Kidney capillary endothelial cell (primary cell): ENCODE measurements around the gene ATP1A4.

ENCODE experiments used
- DNase-seq: peaks from one replicate; pipeline ENCODE4 v3.0.0-alpha.2; 2018; ENCODE audit warnings: low spot score

The ATP1A4 gene

DNA sequence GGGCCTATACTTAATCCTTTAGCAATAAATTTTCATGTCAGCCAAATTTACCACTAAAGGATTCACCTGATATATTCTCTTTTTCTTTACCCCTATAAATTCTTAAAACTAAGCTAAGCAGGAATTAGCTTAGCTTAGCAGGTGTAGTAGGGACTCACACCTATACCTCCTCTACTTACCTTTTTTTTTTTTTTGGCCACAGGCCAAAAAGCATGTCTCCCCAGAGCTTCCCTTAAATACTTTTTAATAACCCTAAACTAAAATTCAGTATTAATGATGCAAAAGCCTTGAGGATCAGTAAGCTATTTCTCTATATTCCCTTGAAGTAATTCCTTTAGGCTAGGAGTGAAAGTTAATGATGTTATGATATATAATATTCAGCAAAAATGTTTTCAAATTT is 77.0 kb downstream of the ATP1A4 start:
- no peak for DNase-seq

DNA sequence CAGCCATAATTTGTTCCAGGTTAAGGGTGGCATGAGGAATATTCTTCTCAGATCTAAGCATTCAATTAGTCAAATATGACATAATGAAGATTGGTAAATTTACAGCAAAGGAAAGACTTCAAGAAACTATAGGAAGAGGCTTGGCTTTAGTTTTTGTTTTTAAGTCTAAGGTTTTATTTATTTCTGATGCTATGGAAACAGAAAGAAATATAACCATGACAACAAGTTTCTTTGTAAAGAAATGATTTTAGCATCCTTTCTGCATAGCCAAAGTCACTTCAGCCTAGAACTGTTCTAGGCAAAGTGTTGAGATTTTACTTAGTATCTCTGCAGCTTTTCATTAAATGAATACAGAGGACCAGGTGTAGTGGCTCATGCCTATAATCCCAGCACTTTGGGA is 81.5 kb downstream of the ATP1A4 start:
- DNase-seq: no peak
